Muscle layer of duodenum (tissue), 2 donors: ENCODE data around the gene UBAC1.
"Not testable (repeated sequence)": the region's sequence is repeated elsewhere in the genome, so short reads cannot be mapped to it uniquely, and the experiment has no call there.

ENCODE experiments used
- H3K27ac ChIP-seq: one replicate; pipeline ENCODE4 v1.7.0; 2013; ENCODE audit warnings: mild to moderate bottlenecking, low read length
- H3K27me3 ChIP-seq: one replicate; pipeline ENCODE4 v1.7.0; 2013; ENCODE audit warnings: low read depth, mild to moderate bottlenecking, control low read depth, low read length
- H3K36me3 ChIP-seq, 2 donors: one replicate each; pipeline ENCODE4 v1.7.0; 2013; ENCODE audit warnings: low read length in 2 of 2, control low read depth in 1 of 2, mild to moderate bottlenecking in 1 of 2; ENCODE audit not compliant: insufficient read depth in 2 of 2, control insufficient read depth in 1 of 2
- H3K4me1 ChIP-seq, 2 donors: one replicate each; pipeline ENCODE4 v1.7.0; 2013; ENCODE audit warnings: low read length in 2 of 2, mild to moderate bottlenecking in 2 of 2, control low read depth in 1 of 2, moderate library complexity in 1 of 2; ENCODE audit not compliant: insufficient read depth in 2 of 2, control insufficient read depth in 1 of 2
- H3K4me3 ChIP-seq, 2 donors: one replicate each; pipeline ENCODE4 v1.7.0; 2013; ENCODE audit warnings: low read length in 2 of 2, low read depth in 1 of 2, mild to moderate bottlenecking in 1 of 2
- H3K9me3 ChIP-seq, 2 donors: one replicate each; pipeline ENCODE4 v1.7.0; 2013; ENCODE audit warnings: low read length in 2 of 2, control low read depth in 1 of 2, mild to moderate bottlenecking in 1 of 2; ENCODE audit not compliant: control insufficient read depth in 1 of 2
- donor health status: healthy.

The UBAC1 gene

DNA sequence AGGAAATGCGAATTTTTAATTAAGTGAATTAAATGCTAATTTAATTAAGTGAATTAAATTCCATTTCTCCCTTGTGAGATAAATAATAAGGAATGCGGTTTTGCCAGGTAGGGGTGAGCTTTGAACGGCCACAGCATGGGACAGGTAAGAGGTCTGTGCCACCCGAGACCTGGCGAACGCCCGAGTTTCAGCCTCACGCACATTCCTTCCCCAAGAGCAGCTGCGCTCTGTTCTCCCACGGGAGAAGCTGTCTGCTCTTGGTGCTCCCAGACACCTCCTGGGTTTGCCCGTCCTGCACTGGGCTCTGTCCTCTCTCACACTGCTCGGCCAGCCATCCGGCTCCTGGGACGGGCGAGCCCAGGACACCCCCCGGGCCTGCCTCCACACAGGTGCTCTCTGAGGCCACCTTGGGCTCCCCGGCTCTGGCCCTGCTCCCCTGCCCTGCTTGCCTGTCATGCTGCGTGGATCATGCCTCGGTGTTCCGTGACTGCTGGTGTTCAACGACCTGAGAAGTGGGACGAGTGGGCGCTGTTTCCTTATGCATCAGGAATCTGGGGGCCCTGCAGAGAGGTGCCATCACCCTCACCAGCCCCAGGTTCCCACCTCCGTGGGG is 40.1 kb downstream of the UBAC1 start:
- H3K27me3 ChIP-seq: no peaks in the 10 kb centered on the region
- no peaks in the 10 kb centered on the region for H3K4me1 ChIP-seq
- peaks cover under 1 to 3% of the 10 kb centered on the region in 2 donors for H3K36me3 ChIP-seq
- H3K27ac ChIP-seq: no peak overlapping the region
- no peak overlapping the region for H3K4me3 ChIP-seq
- H3K9me3 ChIP-seq: peaks cover 0 to 22% of the 10 kb centered on the region in 2 donors

DNA sequence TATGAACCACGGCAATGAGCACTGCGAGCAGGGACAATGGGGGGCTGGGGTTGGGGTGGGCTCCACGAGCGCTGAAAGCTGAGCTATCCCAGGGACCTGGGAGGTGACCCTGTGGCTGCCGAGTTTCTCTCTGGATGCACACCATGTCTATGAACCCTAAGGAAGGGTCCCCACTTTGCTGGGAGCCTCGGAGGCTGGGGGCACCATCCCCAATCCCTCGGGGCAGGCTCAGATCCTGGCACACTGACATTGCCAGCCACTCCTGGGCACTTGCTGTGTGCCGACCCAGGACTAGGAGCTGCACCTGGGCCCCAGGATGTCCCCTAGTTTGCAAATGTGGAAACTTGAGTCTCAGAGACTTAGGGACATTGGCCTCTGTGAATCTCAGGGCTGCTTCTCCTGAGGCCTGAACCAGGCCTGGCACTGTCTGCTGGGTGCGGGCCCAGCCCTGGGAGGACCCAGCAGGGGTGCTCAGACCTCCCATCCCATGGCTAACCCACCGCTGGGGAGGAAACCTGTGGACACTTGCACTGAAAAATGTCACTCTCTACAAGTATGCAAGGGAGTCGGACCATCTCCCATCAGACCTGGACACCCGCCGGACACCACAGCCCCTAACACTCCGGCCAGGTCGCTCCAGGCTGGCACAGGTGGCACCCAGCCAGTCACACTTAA is 40.8 kb downstream of the UBAC1 start:
- H3K27ac ChIP-seq: no peak overlapping the region
- peaks cover 7 to 10% of the 10 kb centered on the region in 2 donors for H3K36me3 ChIP-seq
- H3K9me3 ChIP-seq: peaks cover under 1 to 23% of the 10 kb centered on the region in 2 donors
- H3K27me3 ChIP-seq: no peaks in the 10 kb centered on the region
- no peak overlapping the region for H3K4me3 ChIP-seq
- no peaks in the 10 kb centered on the region for H3K4me1 ChIP-seq

DNA sequence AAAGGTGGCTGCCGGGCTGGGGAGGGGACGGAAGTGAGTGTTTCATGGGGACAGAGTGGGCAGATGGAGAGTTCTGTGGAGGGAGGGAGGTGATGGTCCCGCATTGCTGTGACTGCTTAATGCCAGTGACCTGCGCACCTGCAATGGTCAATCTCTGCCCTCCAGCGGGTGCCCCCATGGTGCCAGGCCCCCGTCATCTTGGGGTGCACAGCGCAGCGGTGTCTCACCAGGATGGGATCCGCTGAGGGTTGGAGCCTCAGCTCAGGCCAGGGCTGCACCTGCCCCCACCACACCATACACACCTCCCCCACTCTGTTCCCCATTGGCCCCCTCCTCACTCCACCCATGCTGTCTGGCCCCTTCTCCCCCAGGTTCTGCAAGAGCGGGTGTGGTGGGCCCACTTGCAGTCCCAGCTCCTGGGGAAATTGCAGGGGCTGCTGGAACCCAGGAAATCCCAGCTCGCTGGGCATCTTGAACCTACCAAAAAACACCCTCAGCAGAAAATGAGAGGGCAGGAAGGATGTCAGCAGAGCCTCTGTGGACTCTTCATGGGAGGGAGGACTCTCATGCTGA is 41.8 kb downstream of the UBAC1 start:
- Histone ChIP-seq H3K4me1 (no peaks in the 10 kb centered on the region), H3K36me3 (peaks cover 17 to 19% of the 10 kb centered on the region in 2 donors), H3K27me3 (no peaks in the 10 kb centered on the region), H3K4me3 (no peak overlapping the region), H3K9me3 (peaks cover 7 to 33% of the 10 kb centered on the region in 2 donors), H3K27ac (no peak overlapping the region)

- H3K36me3 ChIP-seq: peaks cover 17 to 47% of the 10 kb centered on the region in 2 donors
- not testable (repeated sequence) for H3K27me3 ChIP-seq, H3K4me3 ChIP-seq, H3K27ac ChIP-seq, H3K4me1 ChIP-seq
- H3K9me3 ChIP-seq: peaks cover 13 to 40% of the 10 kb centered on the region in 2 donors
These were observed 44.9 kb downstream of the UBAC1 start for GRCh38 chr9:135916227-135916626.

GRCh38 chr9:135914921-135915320 is 46.3 kb downstream of the UBAC1 start:
- Histone ChIP-seq H3K27ac (no peak overlapping the region), H3K4me1 (peaks cover 0 to under 1% of the 10 kb centered on the region in 2 donors), H3K36me3 (peaks cover 17 to 53% of the 10 kb centered on the region in 2 donors), H3K9me3 (peaks cover 13 to 40% of the 10 kb centered on the region in 2 donors), H3K27me3 (no peaks in the 10 kb centered on the region), H3K4me3 (peak overlapping the region in 1 of 2 donors; percentile 33)

DNA sequence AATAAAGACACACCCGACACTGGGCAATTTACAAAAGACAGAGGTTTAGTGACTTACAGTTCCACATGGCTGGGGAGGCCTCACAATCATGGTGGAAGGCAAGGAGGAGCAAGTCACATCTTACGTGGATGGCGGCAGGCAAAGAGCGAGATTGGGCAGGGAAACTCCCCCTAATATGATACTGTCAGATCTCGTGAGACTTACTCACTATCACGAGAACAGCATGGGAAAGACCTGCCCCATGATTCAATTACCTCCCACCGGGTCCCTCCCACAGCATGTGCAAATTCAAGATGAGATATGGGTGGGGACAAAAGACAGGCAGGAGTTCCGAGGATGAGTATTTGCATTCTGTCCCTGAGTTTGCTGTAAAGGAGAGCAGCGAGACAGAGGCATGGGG is 49.9 kb downstream of the UBAC1 start:
- Histone ChIP-seq H3K4me1 (peaks cover 11 to 19% of the 10 kb centered on the region in 2 donors), H3K36me3 (peaks cover 17 to 52% of the 10 kb centered on the region in 2 donors), H3K9me3 (peaks cover 13 to 18% of the 10 kb centered on the region in 2 donors)
- H3K27ac ChIP-seq, H3K4me3 ChIP-seq, H3K27me3 ChIP-seq: not testable (repeated sequence)

- Histone ChIP-seq H3K27ac (no peak overlapping the region), H3K27me3 (no peaks in the 10 kb centered on the region), H3K4me1 (peaks cover 14 to 24% of the 10 kb centered on the region in 2 donors), H3K36me3 (peaks cover 13 to 47% of the 10 kb centered on the region in 2 donors), H3K9me3 (peaks cover 13 to 18% of the 10 kb centered on the region in 2 donors), H3K4me3 (no peak overlapping the region)
These were observed 50.4 kb downstream of the UBAC1 start for GRCh38 chr9:135910757-135911156.

- Histone ChIP-seq H3K27ac (no peak overlapping the region), H3K9me3 (peaks cover 11 to 15% of the 10 kb centered on the region in 2 donors), H3K27me3 (no peaks in the 10 kb centered on the region), H3K4me3 (no peak overlapping the region), H3K36me3 (peaks cover 8 to 42% of the 10 kb centered on the region in 2 donors), H3K4me1 (peaks cover 19 to 30% of the 10 kb centered on the region in 2 donors)
These were observed 51.0 kb downstream of the UBAC1 start for GRCh38 chr9:135910216-135910615.

DNA sequence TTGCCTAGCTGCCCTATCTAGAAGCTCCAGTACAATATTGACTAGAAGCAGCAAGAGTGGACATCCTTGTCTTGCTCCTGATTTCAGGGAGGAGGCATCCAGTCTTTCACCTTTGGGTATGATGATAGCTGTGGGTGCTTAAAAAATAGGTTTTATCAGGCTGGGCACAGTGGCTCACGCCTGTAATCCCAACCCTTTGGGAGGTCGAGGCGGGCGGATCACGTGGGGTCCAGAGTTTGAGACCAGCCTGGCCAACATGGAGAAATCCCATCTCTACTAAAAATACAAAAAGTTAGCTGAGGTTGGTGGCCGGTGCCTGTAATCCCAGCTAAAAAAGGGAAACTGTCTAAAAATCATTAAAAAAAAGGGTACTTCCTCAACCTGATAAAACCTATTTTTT is 51.8 kb downstream of the UBAC1 start:
- H3K4me1 ChIP-seq: peaks cover 21 to 35% of the 10 kb centered on the region in 2 donors
- no peak overlapping the region for H3K27ac ChIP-seq
- no peaks in the 10 kb centered on the region for H3K27me3 ChIP-seq
- H3K4me3 ChIP-seq: no peak overlapping the region
- H3K9me3 ChIP-seq: peaks cover 6 to 7% of the 10 kb centered on the region in 2 donors
- H3K36me3 ChIP-seq: peaks cover 0 to 33% of the 10 kb centered on the region in 2 donors

- Histone ChIP-seq H3K4me3 (peak overlapping the region; percentile 59 to 91), H3K27ac (no peak overlapping the region), H3K4me1 (peaks cover 21 to 35% of the 10 kb centered on the region in 2 donors), H3K27me3 (no peaks in the 10 kb centered on the region), H3K36me3 (peaks cover 0 to 28% of the 10 kb centered on the region in 2 donors), H3K9me3 (peaks cover 3 to 6% of the 10 kb centered on the region in 2 donors)
These were observed 52.4 kb downstream of the UBAC1 start for GRCh38 chr9:135908754-135909204.

GRCh38 chr9:135908093-135908753 is 53.0 kb downstream of the UBAC1 start:
- no peak overlapping the region for H3K27ac ChIP-seq

More at GRCh38 chr9:135908093-135908753, 53.0 kb downstream of the UBAC1 start:
- Histone ChIP-seq H3K4me1 (peaks cover 21 to 35% of the 10 kb centered on the region in 2 donors), H3K36me3 (peaks cover 0 to 23% of the 10 kb centered on the region in 2 donors), H3K4me3 (peak overlapping the region; percentile 59 to 91), H3K9me3 (peaks cover 0 to under 1% of the 10 kb centered on the region in 2 donors), H3K27me3 (no peaks in the 10 kb centered on the region)
